ENCODE measurements around the gene STXBP6.

Gene STXBP6

GRCh38 chr14:24761141-24761540, 288.8 kb downstream of the STXBP6 start:
- TF ChIP-seq RAD21 (IDR thresholded peaks at IDR 0.05; ENCODE audit: low read depth) = peak; percentile 34; the same call in 1 of the 2 replicates
- no peak for TF ChIP-seq TEAD4 (IDR thresholded peaks at IDR 0.05)

Data from Ishikawa (cell line).